Right lobe of liver (tissue), 6 donors: ENCODE measurements around the gene HEXIM2. TPM values are rescaled to one million over a fixed set of nuclear protein-coding genes. Genes with fewer than 3 reads are reported as not detected.
A peak's percentile ranks its signal among the peaks of the same experiment; 100 is the strongest.

Experiments
- ATAC-seq, 4 donors: fragments of 200-7000 bp; cut with Tn5 transposase; one replicate each; pipeline ENCODE4 v1.9.1; 2020; ENCODE audit warnings: mild to moderate bottlenecking in 4 of 4, moderate library complexity in 4 of 4
- DNase-seq, 3 donors: peaks; one replicate each; pipeline ENCODE4 v3.0.0-alpha.2; 2020
- H3K27ac ChIP-seq, 3 donors: fragments of 200-600 bp; one replicate each; pipeline ENCODE4 v1.8.0; 2022
- H3K27me3 ChIP-seq, 2 donors: fragments of 200-600 bp; one replicate each; pipeline ENCODE4 v1.8.0; 2022
- H3K36me3 ChIP-seq, 4 donors: fragments of 200-600 bp; sonication (generic) in 1 of 4; one replicate each; pipeline versions ENCODE4 v1.5.1 to v1.8.0; 2017 to 2022; ENCODE audit warnings: control low read depth in 1 of 4
- H3K4me1 ChIP-seq, 4 donors: fragments of 200-600 bp; sonication (generic) in 1 of 4; one replicate each; pipeline versions ENCODE4 v1.5.1 to v1.8.0; 2017 to 2022; ENCODE audit warnings: control low read depth in 1 of 4
- H3K4me3 ChIP-seq, 3 donors: fragments of 200-600 bp; one replicate each; pipeline ENCODE4 v1.8.0; 2022
- H3K9me3 ChIP-seq, 4 donors: fragments of 200-600 bp; sonication (generic) in 1 of 4; one replicate each; pipeline versions ENCODE4 v1.5.1 to v1.8.0; 2017 to 2022; ENCODE audit warnings: control low read depth in 1 of 4
- CTCF ChIP-seq, 4 donors: fragments of 200-600 bp in 3 of 4; fragments of 450-650 bp in 1 of 4; IDR thresholded peaks; one replicate each; pipeline versions ENCODE4 v1.5.1 to v1.8.0; 2016 to 2022; ENCODE audit warnings: antibody characterized with exemption in 4 of 4, mild to moderate bottlenecking in 2 of 4
- POLR2A ChIP-seq: fragments of 450-650 bp; IDR thresholded peaks from one replicate; pipeline ENCODE4 v1.6.1; 2017; ENCODE audit warnings: antibody characterized with exemption, mild to moderate bottlenecking
- WGBS: methylation state at CpG from one replicate; pipeline ENCODE4 v1.1.6; 2018; ENCODE audit warnings: low coverage, low lambda C conversion rate; ENCODE audit not compliant: insufficient coverage; ENCODE audit errors: missing lambda C conversion rate; 5-methylcytosine and 5-hydroxymethylcytosine counted together
- intact Hi-C, 2 donors: fragments of 100-400 bp; cut with DNase I; formaldehyde crosslinking; loops; one replicate each; pipeline versions ENCODE4 v1.11.2 to v1.14.1; 2022
- total RNA-seq, 6 experiments: library from RNA; depleted of rRNA in 2 of 6; stranded (reverse); fragments of >200 nt in 2 of 6; fragmentation: NEBNext Ultra II Directional in 3 of 6; extraction: Animal tissue kit (Norgen Biotek cat#: 25700) in 3 of 6; gene quantifications; one replicate each; pipeline versions ENCODE4 v1.1.0 to v1.2.4, GENCODE V29; 2016 to 2023
- donor health status: DM: no; HTN: yes; CAD: no.
- donor health status: DM: no; HTN: no; CAD: no.
- donor health status: DM: no; HTN: no; CAD: no.
- donor health status: DM: no; HTN: yes; CAD: no.
- donor health status: DM: no; HTN: yes; CAD: no.

The HEXIM2 gene
- total RNA-seq, 6 experiments from 2014 or later = 2.6 to 13.5 (median 5.4) TPM

- Histone ChIP-seq H3K27me3 (no peaks in the 10 kb centered on the region), H3K36me3 (no peaks in the 10 kb centered on the region), H3K4me3 (peak overlapping the region; percentile 62 to 94 (median 78)), H3K4me1 (peaks cover 0 to 17% (median 5%) of the 10 kb centered on the region in 4 donors), H3K27ac (peak overlapping the region; percentile 88 to 98 (median 95)), H3K9me3 (no peaks in the 10 kb centered on the region)
- intact Hi-C loops = no loop called here
- ATAC-seq (peak; percentile 10 to 16 (median 12)), DNase-seq (peak; percentile 71 to 80 (median 74))
- no peak for TF ChIP-seq POLR2A
- no peak for TF ChIP-seq CTCF (IDR thresholded peaks at IDR 0.05)
- WGBS = under 1% methylated on average over 46 of the region's 56 CpGs
Observed at GRCh38 chr17:45149669-45150664, 11.7 kb upstream of the HEXIM2 start.

- Histone ChIP-seq H3K27me3 (no peaks in the 10 kb centered on the region), H3K27ac (peak overlapping the region in 2 of 3 donors; percentile 69 to 98), H3K36me3 (no peaks in the 10 kb centered on the region), H3K4me1 (peaks cover 0 to 14% (median 5%) of the 10 kb centered on the region in 4 donors), H3K9me3 (no peaks in the 10 kb centered on the region), H3K4me3 (peak overlapping the region in 2 of 3 donors; percentile 78 to 94)
- no peak for DNase-seq
- intact Hi-C loops = no loop called here
- TF ChIP-seq CTCF (IDR thresholded peaks at IDR 0.05) (no peak), POLR2A (no peak)
- WGBS = 14% methylated on average over 8 of the region's 8 CpGs
- no peak for ATAC-seq
Observed at GRCh38 chr17:45150911-45151809, 10.5 kb upstream of the HEXIM2 start.

- no peak overlapping the region for H3K27ac ChIP-seq
- 100% methylated on average over 1 of the region's 4 CpGs for WGBS
- no peak overlapping the region for H3K4me3 ChIP-seq
- no peaks in the 10 kb centered on the region for H3K36me3 ChIP-seq
- TF ChIP-seq CTCF (IDR thresholded peaks at IDR 0.05) (no peak), POLR2A (no peak)
- H3K9me3 ChIP-seq = no peaks in the 10 kb centered on the region
- peaks cover 0 to 35% (median 8%) of the 10 kb centered on the region in 4 donors for H3K4me1 ChIP-seq
- peak in 1 of 3 donors; percentile 2 for DNase-seq
- H3K27me3 ChIP-seq = no peaks in the 10 kb centered on the region
- intact Hi-C loops = no loop called here
- ATAC-seq = no peak
Observed at GRCh38 chr17:45155029-45155428, 6.6 kb upstream of the HEXIM2 start.

- no peak for TF ChIP-seq CTCF (IDR thresholded peaks at IDR 0.05)
- no peak for TF ChIP-seq POLR2A
- Histone ChIP-seq H3K4me3 (no peak overlapping the region), H3K27me3 (no peaks in the 10 kb centered on the region), H3K27ac (no peak overlapping the region), H3K4me1 (peaks cover 0 to 37% (median 8%) of the 10 kb centered on the region in 4 donors), H3K36me3 (no peaks in the 10 kb centered on the region), H3K9me3 (no peaks in the 10 kb centered on the region)
- ATAC-seq (no peak), DNase-seq (no peak)
- 95% methylated on average over 2 of the region's 2 CpGs for WGBS
- intact Hi-C loops = no loop called here
Observed at GRCh38 chr17:45155483-45155882, 6.2 kb upstream of the HEXIM2 start.
